ENCODE results near the gene TLX1.

The TLX1 gene

DNA sequence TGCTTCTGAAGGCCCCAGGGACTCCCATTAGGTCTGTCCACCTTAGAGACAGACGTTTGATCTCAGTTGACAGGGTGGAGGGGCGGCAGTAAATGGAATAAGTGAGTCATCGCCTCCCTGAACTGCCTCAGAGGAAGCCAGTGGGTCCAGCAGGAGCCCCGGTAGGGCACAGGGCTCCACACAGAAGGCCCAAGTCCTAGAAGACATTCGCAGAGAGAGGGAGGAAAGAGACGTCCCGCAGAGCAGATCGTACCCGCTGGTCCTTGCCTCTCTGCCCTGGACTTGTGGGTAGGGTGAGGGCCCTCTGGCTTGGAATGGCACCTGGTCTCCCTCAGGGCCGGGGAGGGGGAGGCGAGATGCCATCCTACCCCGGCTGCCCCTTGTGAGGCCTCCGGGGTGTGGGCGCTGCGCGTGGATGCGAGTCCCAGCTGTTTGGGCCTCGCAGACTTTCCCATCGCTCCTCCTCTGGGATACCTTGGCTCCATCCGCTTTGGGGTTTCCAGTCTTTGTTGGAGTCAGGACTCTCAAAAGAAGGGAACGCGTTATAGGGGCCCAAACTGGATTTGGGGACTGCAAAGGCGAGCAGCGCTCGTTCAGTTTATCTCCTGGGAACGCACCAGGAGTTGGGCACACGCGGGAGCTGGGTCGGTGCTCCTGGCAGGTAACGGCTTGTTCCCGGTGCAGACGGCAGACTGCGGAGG is 5.1 kb downstream of the TLX1 start:
- no peaks in the 10 kb centered on the region for H3K9me2 ChIP-seq (replicated peaks; ENCODE audit: insufficient read depth, low read length)
- H3K27ac ChIP-seq (ENCODE audit: low read length), result no peak overlapping the region
- no peaks in the 10 kb centered on the region for H3F3A ChIP-seq (ENCODE audit: insufficient read depth, low read length)
- no peaks in the 10 kb centered on the region for H4K20me1 ChIP-seq (ENCODE audit: insufficient read depth, low read length)
- no peaks in the 10 kb centered on the region for H3K4me1 ChIP-seq (ENCODE audit: low read length)
- H3K79me2 ChIP-seq (ENCODE audit: low read length), result no peaks in the 10 kb centered on the region
- H3K9me3 ChIP-seq (replicated peaks; ENCODE audit: insufficient read depth, low read length), result no peaks in the 10 kb centered on the region
- H3K4me2 ChIP-seq (ENCODE audit: low read depth, low read length), result no peak overlapping the region
- H3K4me3 ChIP-seq (ENCODE audit: low read length), result no peak overlapping the region
- no peak for DNase-seq
- H2AFZ ChIP-seq (ENCODE audit: low read length), result no peak overlapping the region
- no peak for TF ChIP-seq EZH2phosphoT487 (IDR thresholded peaks at IDR 0.05; ENCODE audit: low read length)
- TF ChIP-seq, protein P1, sequence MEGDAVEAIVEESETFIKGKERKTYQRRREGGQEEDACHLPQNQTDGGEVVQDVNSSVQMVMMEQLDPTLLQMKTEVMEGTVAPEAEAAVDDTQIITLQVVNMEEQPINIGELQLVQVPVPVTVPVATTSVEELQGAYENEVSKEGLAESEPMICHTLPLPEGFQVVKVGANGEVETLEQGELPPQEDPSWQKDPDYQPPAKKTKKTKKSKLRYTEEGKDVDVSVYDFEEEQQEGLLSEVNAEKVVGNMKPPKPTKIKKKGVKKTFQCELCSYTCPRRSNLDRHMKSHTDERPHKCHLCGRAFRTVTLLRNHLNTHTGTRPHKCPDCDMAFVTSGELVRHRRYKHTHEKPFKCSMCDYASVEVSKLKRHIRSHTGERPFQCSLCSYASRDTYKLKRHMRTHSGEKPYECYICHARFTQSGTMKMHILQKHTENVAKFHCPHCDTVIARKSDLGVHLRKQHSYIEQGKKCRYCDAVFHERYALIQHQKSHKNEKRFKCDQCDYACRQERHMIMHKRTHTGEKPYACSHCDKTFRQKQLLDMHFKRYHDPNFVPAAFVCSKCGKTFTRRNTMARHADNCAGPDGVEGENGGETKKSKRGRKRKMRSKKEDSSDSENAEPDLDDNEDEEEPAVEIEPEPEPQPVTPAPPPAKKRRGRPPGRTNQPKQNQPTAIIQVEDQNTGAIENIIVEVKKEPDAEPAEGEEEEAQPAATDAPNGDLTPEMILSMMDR (IDR thresholded peaks at IDR 0.05; ENCODE audit: low read length), result no peak
- TF ChIP-seq EZH2 (optimal IDR thresholded peaks at IDR 0.05; ENCODE audit: low read depth, low read length), result no peak
- H3K9ac ChIP-seq (ENCODE audit: low read length), result no peak overlapping the region
- peaks cover 78% of the 10 kb centered on the region for H3K27me3 ChIP-seq (replicated peaks; ENCODE audit: insufficient read depth, low read length)
- no peaks in the 10 kb centered on the region for H3K36me3 ChIP-seq (replicated peaks; ENCODE audit: insufficient read depth, low read length)

DNA sequence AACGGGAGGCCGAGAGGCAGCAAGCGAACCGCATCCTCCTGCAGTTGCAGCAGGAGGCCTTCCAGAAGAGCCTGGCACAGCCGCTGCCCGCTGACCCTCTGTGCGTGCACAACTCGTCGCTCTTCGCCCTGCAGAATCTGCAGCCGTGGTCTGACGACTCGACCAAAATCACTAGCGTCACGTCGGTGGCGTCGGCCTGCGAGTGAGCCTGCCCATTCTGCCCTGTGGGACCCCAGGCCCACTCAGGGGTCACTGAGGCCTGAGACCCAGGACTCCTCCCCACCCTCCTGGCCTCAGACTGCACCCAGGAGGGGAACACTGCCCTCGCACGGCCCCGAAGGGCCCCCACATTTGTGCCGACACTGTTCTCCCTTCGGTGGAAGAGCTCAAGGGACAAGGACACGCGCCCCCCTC is 5.6 kb downstream of the TLX1 start:
- Histone ChIP-seq H3K36me3 (replicated peaks; ENCODE audit: insufficient read depth, low read length) (no peaks in the 10 kb centered on the region), H3K9me3 (replicated peaks; ENCODE audit: insufficient read depth, low read length) (no peaks in the 10 kb centered on the region), H2AFZ (ENCODE audit: low read length) (no peak overlapping the region), H3K4me2 (ENCODE audit: low read depth, low read length) (no peak overlapping the region), H3K4me1 (ENCODE audit: low read length) (no peaks in the 10 kb centered on the region), H3F3A (ENCODE audit: insufficient read depth, low read length) (no peaks in the 10 kb centered on the region), H3K27me3 (replicated peaks; ENCODE audit: insufficient read depth, low read length) (peaks cover 78% of the 10 kb centered on the region), H3K9ac (ENCODE audit: low read length) (no peak overlapping the region), H3K79me2 (ENCODE audit: low read length) (no peaks in the 10 kb centered on the region), H3K27ac (ENCODE audit: low read length) (no peak overlapping the region), H3K9me2 (replicated peaks; ENCODE audit: insufficient read depth, low read length) (no peaks in the 10 kb centered on the region), H3K4me3 (ENCODE audit: low read length) (no peak overlapping the region), H4K20me1 (ENCODE audit: insufficient read depth, low read length) (no peaks in the 10 kb centered on the region)
- TF ChIP-seq EZH2 (optimal IDR thresholded peaks at IDR 0.05; ENCODE audit: low read depth, low read length), result no peak
- TF ChIP-seq, protein P1 (IDR thresholded peaks at IDR 0.05; ENCODE audit: low read length), result no peak
- TF ChIP-seq EZH2phosphoT487 (IDR thresholded peaks at IDR 0.05; ENCODE audit: low read length), result no peak
- DNase-seq, result no peak

DNA sequence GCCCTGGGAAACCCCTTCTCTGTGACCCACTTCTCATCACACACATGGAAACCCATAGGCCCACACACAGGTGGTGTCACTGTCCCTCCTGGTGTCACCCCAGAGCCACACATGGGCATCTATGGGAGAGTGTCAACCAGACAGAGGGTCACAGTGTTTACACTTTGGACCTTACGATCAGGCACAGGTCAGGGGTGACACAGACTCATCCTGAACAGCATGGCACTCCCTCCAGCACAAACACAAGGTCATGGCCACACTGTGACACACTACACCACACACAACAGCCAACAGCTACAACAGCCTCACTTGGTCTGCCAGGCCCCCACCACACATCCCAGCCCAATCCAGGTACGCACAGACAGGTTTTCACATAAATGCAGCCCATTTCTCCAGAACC is 6.2 kb downstream of the TLX1 start:
- Histone ChIP-seq H3K9me2 (replicated peaks; ENCODE audit: insufficient read depth, low read length) (no peaks in the 10 kb centered on the region), H3F3A (ENCODE audit: insufficient read depth, low read length) (no peaks in the 10 kb centered on the region), H3K36me3 (replicated peaks; ENCODE audit: insufficient read depth, low read length) (no peaks in the 10 kb centered on the region), H4K20me1 (ENCODE audit: insufficient read depth, low read length) (no peaks in the 10 kb centered on the region), H3K4me2 (ENCODE audit: low read depth, low read length) (no peak overlapping the region), H3K27me3 (replicated peaks; ENCODE audit: insufficient read depth, low read length) (peaks cover 75% of the 10 kb centered on the region), H3K4me1 (ENCODE audit: low read length) (no peaks in the 10 kb centered on the region), H3K4me3 (ENCODE audit: low read length) (no peak overlapping the region), H2AFZ (ENCODE audit: low read length) (no peak overlapping the region), H3K79me2 (ENCODE audit: low read length) (no peaks in the 10 kb centered on the region), H3K9me3 (replicated peaks; ENCODE audit: insufficient read depth, low read length) (no peaks in the 10 kb centered on the region), H3K9ac (ENCODE audit: low read length) (no peak overlapping the region), H3K27ac (ENCODE audit: low read length) (no peak overlapping the region)
- TF ChIP-seq EZH2 (optimal IDR thresholded peaks at IDR 0.05; ENCODE audit: low read depth, low read length) (no peak), EZH2phosphoT487 (IDR thresholded peaks at IDR 0.05; ENCODE audit: low read length) (no peak)
- TF ChIP-seq, protein P1 (IDR thresholded peaks at IDR 0.05; ENCODE audit: low read length), result no peak
- no peak for DNase-seq
